Globus pallidus (tissue), 1 donor: ENCODE measurements around the gene RFT1.
"Not testable (repeated sequence)": the region's sequence is repeated elsewhere in the genome, so short reads cannot be mapped to it uniquely, and the experiment has no call there.

ENCODE experiments used
- DNase-seq: peaks from one replicate; pipeline ENCODE4 v3.0.0-alpha.2; 2015; ENCODE audit warnings: low spot score

The RFT1 gene

GRCh38 chr3:53163444-53164387 is 33.5 kb upstream of the RFT1 start:
- DNase-seq = no peak

- no peak for DNase-seq
These were observed 32.6 kb upstream of the RFT1 start for GRCh38 chr3:53162672-53163443.

- no peak for DNase-seq
These were observed 31.8 kb upstream of the RFT1 start for GRCh38 chr3:53161820-53162671.

- DNase-seq = no peak
These were observed 31.2 kb upstream of the RFT1 start for GRCh38 chr3:53161450-53161819.

GRCh38 chr3:53160660-53161449 is 30.6 kb upstream of the RFT1 start, which contains the start of gene PRKCD:
PRKCD (plus strand) TSS chr3:53161209; CDS start chr3:53178423, 17,214 bp downstream.
- DNase-seq = peak; percentile 79

GRCh38 chr3:53160061-53160659 is 29.9 kb upstream of the RFT1 start:
- no peak for DNase-seq

- DNase-seq = no peak
These were observed 29.2 kb upstream of the RFT1 start for GRCh38 chr3:53159156-53160060.

- no peak for DNase-seq
These were observed 28.5 kb upstream of the RFT1 start for GRCh38 chr3:53158765-53159155.

- DNase-seq = no peak
These were observed 27.8 kb upstream of the RFT1 start for GRCh38 chr3:53157974-53158580.

GRCh38 chr3:53156368-53156834 is 26.2 kb upstream of the RFT1 start:
- no peak for DNase-seq

- DNase-seq = no peak
These were observed 25.5 kb upstream of the RFT1 start for GRCh38 chr3:53155760-53156159.

- no peak for DNase-seq
These were observed 24.6 kb upstream of the RFT1 start for GRCh38 chr3:53154881-53155285.

- DNase-seq = no peak
These were observed 23.7 kb upstream of the RFT1 start for GRCh38 chr3:53153980-53154379.

GRCh38 chr3:53153264-53153823 is 23.1 kb upstream of the RFT1 start:
- no peak for DNase-seq

- DNase-seq = no peak
These were observed 21.8 kb upstream of the RFT1 start for GRCh38 chr3:53151870-53152660.

GRCh38 chr3:53151465-53151864 is 21.2 kb upstream of the RFT1 start:
- no peak for DNase-seq

GRCh38 chr3:53151086-53151438 is 20.8 kb upstream of the RFT1 start:
- DNase-seq = not testable (repeated sequence)
